SJCRH30 (cell line): ENCODE data around the gene FAM171A1. TPM values are rescaled to one million over a fixed set of nuclear protein-coding genes. Genes with fewer than 3 reads are reported as not detected.
"Not testable (repeated sequence)": the region's sequence is repeated elsewhere in the genome, so short reads cannot be mapped to it uniquely, and the experiment has no call there.

Source experiments
- DNase-seq, 2 experiments: peaks; one replicate each; pipeline ENCODE4 v3.0.0-alpha.2; 2015 to 2020
- H3K27ac ChIP-seq: fragments of 250-450 bp; sonication (Bioruptor Pico); 2 replicates; pipeline ENCODE4 v1.5.1; 2020; ENCODE audit warnings: mild to moderate bottlenecking, moderate library complexity
- H3K27me3 ChIP-seq: fragments of 250-450 bp; sonication (Bioruptor Pico); 2 replicates; pipeline ENCODE4 v1.5.1; 2020; ENCODE audit warnings: mild to moderate bottlenecking, moderate library complexity
- H3K36me3 ChIP-seq: fragments of 250-450 bp; sonication (Bioruptor Pico); 2 replicates; pipeline ENCODE4 v1.5.1; 2020; ENCODE audit warnings: mild to moderate bottlenecking, moderate library complexity
- H3K4me1 ChIP-seq: fragments of 250-450 bp; sonication (Bioruptor Pico); 2 replicates; pipeline ENCODE4 v1.5.1; 2020; ENCODE audit warnings: mild to moderate bottlenecking, moderate library complexity
- H3K4me3 ChIP-seq: fragments of 250-450 bp; sonication (Bioruptor Pico); 2 replicates; pipeline ENCODE4 v1.5.1; 2020; ENCODE audit warnings: mild to moderate bottlenecking, moderate library complexity
- H3K9me3 ChIP-seq: fragments of 250-450 bp; sonication (Bioruptor Pico); replicated peaks from 2 replicates; pipeline ENCODE4 v1.5.1; 2020; ENCODE audit warnings: mild to moderate bottlenecking, moderate library complexity
- total RNA-seq: library from RNA; depleted of rRNA; stranded (reverse); fragments of >200 nt; shearing (Covaris generic); gene quantifications from 2 replicates; pipeline ENCODE4 v1.2.3, GENCODE V29; 2014

FAM171A1 gene
- total RNA-seq, 1 experiment from 2014 or later: 22.3 TPM

DNA sequence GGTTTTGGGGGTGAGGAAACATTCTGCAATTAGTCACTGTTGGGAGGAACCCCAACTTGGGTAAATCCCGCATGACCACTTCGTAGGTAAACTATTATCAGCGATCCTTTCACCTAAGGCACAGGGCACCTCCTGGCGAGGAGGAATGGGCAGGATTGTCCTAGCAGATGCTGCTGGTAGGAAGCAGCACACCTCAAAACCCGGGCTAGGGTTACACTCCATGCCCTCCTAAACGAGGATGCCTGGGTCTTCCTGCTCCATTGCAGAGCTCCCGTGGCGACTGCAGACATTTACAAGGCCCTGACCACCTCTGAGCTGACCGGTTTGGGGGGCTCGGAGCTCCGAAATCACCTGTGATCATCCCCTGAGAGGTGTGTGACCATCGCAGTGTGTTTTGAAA is 92.3 kb downstream of the FAM171A1 start:
- no peaks in the 10 kb centered on the region for H3K27me3 ChIP-seq
- H3K4me3 ChIP-seq: no peak overlapping the region
- no peaks in the 10 kb centered on the region for H3K36me3 ChIP-seq
- no peaks in the 10 kb centered on the region; the same call in 1 of the 2 replicates for H3K9me3 ChIP-seq
- H3K27ac ChIP-seq: no peak overlapping the region
- no peak for DNase-seq
- H3K4me1 ChIP-seq: no peaks in the 10 kb centered on the region

DNA sequence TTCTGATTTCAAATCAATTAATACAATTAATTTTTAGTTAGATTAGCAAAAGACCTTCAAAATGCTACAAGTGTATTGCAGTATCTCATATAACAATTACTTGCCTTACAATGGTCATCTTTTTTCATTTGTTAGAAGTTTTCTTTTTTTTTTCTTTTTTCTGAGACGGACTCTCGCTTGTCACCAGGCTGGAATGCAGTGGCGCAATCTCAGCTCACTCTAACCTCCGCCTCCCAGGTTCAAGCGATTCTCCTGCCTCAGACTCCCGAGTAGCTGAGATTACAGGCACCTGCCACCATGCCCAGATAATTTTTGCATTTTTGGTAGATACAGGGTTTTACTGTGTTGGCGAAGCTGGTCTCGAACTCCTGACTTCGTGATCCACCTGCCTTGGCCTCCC is 95.0 kb downstream of the FAM171A1 start:
- H3K4me1 ChIP-seq, H3K9me3 ChIP-seq, H3K4me3 ChIP-seq, DNase-seq, H3K27ac ChIP-seq, H3K36me3 ChIP-seq, H3K27me3 ChIP-seq: not testable (repeated sequence)

DNA sequence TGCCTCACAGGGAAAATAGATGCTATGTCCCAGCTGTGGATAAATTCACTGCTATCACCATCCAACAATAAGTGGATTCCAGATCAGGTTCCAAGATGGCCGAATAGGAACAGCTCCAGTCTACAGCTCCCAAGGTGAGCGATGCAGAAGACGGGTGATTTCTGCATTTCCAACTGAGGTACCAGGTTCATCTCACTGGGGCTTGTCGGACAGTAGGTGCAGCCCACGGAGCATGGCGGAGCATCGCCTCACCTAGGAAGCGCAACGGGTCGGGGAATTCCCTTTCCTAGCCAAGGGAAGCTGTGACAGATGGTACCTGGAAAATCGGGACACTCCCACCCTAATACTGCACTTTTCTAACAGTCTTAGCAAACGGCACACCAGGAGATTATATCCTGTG is 101.3 kb downstream of the FAM171A1 start:
- not testable (repeated sequence) for H3K27me3 ChIP-seq, H3K4me1 ChIP-seq, H3K9me3 ChIP-seq, H3K36me3 ChIP-seq, H3K4me3 ChIP-seq, DNase-seq, H3K27ac ChIP-seq

DNA sequence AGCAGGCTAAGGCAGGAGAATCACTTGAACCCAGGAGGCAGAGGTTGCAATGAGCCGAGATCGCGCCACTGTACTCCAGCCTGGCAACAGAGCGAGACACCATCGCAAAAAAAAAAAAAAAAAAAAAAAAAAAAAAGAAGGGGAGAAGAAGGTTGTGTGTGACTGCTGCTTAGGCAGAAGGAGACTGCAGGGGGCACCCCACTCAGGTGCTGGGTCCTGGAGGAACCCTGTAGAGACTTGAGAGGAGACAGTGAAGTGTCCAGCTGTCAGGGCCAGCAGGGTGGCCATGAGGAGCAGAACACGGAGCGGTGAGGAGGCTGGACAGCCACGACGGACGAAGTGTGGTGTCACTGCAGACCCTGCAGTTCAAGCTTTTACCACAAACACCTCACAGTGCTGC is 103.6 kb downstream of the FAM171A1 start:
- Histone ChIP-seq H3K27ac (no peak overlapping the region), H3K4me1 (no peaks in the 10 kb centered on the region), H3K27me3 (no peaks in the 10 kb centered on the region), H3K4me3 (no peak overlapping the region), H3K9me3 (0 out of 2 replicates have a peak, but pooled peaks cover 2% of the 10 kb centered on the region), H3K36me3 (no peaks in the 10 kb centered on the region)
- DNase-seq: no peak

DNA sequence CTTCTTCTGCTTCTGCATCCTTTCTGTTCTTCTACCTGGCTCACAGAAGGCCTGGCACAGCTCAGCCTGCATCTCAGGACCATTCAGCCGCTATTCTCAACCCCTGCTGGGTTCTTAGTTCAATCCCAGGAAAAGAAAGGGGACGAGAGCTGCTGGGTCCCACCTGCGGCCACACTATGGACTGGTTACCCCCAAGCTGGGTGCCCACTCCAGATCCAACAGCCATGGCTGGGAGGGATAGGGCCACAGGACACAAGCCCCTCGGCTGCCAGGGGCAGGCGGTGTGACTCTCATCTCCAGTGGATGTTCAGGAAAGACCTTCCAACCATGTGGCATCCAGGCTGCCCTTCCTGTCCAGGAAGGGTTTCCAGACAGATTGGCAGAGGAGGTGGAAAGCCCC is 105.0 kb downstream of the FAM171A1 start:
- Histone ChIP-seq H3K36me3 (no peaks in the 10 kb centered on the region), H3K4me3 (no peak overlapping the region), H3K9me3 (0 out of 2 replicates have a peak, but pooled peaks cover 2% of the 10 kb centered on the region), H3K4me1 (no peaks in the 10 kb centered on the region), H3K27ac (no peak overlapping the region), H3K27me3 (no peaks in the 10 kb centered on the region)
- DNase-seq: no peak

DNA sequence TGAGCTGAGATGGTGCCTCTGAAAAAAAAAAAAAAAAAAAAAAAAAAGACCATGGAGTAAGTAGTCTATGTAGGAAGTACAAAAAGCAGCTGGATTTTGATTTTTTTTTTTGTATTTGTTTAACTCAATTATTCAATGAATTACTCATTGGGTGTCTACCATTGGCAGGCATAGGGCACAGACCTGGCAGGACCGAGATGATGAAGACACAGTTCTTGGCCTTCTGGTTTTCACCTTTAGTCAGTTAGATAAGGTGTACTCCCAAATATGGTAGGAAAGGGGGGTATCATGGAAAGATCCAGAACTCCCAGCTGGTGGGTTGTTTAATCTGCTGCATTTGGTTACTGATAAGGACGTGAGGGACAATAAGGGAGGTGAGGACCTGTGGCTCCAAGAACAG is 105.5 kb downstream of the FAM171A1 start:
- Histone ChIP-seq H3K9me3 (0 out of 2 replicates have a peak, but pooled peaks cover 2% of the 10 kb centered on the region), H3K27ac (no peak overlapping the region), H3K4me3 (no peak overlapping the region), H3K36me3 (no peaks in the 10 kb centered on the region), H3K4me1 (no peaks in the 10 kb centered on the region), H3K27me3 (no peaks in the 10 kb centered on the region)
- no peak for DNase-seq

DNA sequence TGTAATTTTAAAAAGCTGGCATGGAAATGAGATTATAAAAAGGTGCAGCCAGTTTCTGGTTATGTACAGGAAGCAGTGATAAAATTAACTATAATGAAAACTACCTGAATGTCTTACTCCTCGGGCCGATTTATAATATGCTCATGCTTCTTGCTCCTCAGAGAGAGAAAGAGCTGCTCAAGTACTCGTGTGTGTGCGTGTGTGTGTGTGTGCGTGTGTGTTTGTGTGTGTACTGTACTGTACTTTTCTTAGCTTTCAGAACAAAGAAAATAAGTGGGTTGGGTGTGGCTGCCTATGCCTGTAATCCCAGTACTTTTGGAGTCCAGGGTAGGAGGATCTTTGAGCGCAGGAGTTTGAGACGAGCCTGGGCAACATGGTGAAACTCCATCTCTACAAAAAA is 106.0 kb downstream of the FAM171A1 start:
- peak in 1 of 2 experiments; percentile 14 for DNase-seq
- no peak overlapping the region for H3K27ac ChIP-seq
- H3K36me3 ChIP-seq: no peaks in the 10 kb centered on the region
- 0 out of 2 replicates have a peak, but pooled peaks cover 2% of the 10 kb centered on the region for H3K9me3 ChIP-seq
- no peak overlapping the region for H3K4me3 ChIP-seq
- H3K27me3 ChIP-seq: no peaks in the 10 kb centered on the region
- H3K4me1 ChIP-seq: no peaks in the 10 kb centered on the region

DNA sequence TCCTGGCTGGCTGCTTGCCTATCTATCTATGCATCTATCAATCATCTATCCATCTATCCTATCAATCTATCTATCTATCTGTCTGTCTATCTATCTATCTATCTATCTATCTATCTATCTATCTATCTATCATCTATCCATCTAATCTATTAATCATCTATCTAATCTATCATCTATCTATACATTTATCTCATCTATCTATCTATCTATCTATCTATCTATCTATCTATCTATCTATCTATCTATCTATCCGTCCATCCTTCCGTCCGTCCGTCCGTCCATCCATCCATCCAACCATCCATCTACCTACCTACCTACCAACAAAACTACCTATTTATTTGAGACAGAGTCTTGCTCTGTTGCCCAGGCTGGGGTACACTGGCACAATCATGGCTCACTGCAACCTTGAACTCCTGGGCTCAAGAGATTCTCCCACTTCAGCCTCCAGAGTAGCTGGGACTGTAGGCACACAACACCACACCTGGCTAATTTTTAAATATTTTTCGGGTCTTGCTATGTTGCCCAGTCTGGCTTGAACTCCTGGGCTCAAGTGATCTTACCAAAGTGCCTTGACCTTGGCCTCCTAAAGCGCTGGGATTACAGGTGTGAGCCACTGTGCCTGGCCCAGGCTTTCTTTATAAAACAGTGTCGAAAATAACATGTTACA is 107.3 kb downstream of the FAM171A1 start:
- no peak overlapping the region for H3K27ac ChIP-seq
- H3K27me3 ChIP-seq: no peaks in the 10 kb centered on the region
- no peaks in the 10 kb centered on the region for H3K4me1 ChIP-seq
- no peak overlapping the region for H3K4me3 ChIP-seq
- DNase-seq: no peak
- no peaks in the 10 kb centered on the region for H3K9me3 ChIP-seq
- no peaks in the 10 kb centered on the region for H3K36me3 ChIP-seq

DNA sequence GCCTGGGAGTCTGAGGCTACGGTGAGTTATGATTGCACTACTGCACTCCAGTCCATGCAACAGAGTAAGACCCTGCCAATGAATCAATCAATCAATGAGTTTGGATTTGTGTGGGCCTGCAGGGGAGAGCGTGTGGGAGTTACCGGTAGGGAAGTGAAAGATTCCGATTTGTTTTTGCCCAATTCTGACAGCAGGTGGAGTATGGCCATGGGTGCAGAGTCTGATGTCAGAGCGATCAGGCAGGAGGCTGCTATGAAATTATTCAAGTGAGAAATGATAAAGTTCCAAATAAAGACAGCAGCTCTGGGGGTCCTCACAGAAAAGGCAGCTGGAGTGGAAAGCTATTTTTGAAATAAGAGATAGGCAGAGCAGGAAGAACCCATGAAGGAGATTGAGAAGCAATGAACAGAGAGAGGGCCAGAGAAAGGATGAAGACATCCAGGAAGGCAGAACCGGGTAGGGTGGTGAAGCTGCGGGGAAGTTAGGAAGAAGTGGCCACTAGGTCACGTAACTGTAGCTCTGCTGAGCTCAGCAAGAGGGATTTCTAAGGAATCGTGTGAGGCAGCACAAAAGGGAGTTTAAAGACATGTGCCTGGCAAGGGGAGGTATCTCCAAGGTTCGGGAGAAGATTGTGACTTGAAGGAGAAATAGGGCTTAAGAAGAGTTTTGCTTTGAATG is 108.9 kb downstream of the FAM171A1 start:
- Histone ChIP-seq H3K27ac (no peak overlapping the region), H3K9me3 (no peaks in the 10 kb centered on the region), H3K36me3 (no peaks in the 10 kb centered on the region), H3K4me1 (no peaks in the 10 kb centered on the region), H3K4me3 (no peak overlapping the region), H3K27me3 (no peaks in the 10 kb centered on the region)
- DNase-seq: peak in 1 of 2 experiments; percentile 6

DNA sequence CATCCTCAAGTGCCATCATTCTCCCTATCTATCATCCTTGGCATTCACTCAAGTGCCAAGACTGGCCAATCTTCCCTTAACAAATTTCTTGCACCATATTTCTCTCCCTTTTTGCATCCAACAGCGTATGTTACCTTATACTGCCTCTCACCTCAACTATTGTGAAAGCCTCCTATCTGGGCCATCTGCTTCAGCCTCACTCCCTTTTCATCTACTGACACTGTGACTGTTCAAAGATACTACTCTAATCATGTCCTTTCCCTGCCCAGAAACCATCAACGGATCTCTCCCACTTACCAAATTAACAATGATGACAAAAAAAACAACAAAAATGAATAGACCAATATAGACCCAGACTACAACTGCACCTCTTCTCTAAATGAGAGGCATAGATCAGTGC is 112.0 kb downstream of the FAM171A1 start:
- H3K27me3 ChIP-seq: no peaks in the 10 kb centered on the region
- no peak overlapping the region for H3K27ac ChIP-seq
- no peaks in the 10 kb centered on the region for H3K4me1 ChIP-seq
- no peak overlapping the region for H3K4me3 ChIP-seq
- H3K9me3 ChIP-seq: no peaks in the 10 kb centered on the region
- no peaks in the 10 kb centered on the region for H3K36me3 ChIP-seq
- DNase-seq: no peak

DNA sequence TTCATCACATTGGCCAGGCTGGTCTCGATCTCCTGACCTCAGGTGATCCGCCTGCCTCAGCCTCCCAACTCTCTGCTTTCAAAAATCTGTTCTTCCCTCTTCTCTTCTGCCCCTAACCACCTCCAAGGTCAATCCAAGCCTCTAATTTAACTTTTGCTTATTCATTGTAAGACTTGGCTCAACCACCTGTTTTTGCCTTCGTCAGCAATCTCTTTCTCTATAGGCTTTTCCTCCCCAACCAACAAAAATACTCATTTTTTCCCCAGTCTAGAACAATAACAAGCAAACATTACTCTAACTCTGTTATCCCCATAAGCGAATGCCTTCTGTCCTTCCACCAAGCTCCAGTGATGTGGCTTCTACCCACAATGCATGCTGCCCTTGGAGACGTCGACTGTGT is 112.8 kb downstream of the FAM171A1 start:
- no peak for DNase-seq
- Histone ChIP-seq H3K9me3 (no peaks in the 10 kb centered on the region), H3K4me1 (no peaks in the 10 kb centered on the region), H3K27ac (no peak overlapping the region), H3K27me3 (no peaks in the 10 kb centered on the region), H3K4me3 (no peak overlapping the region), H3K36me3 (no peaks in the 10 kb centered on the region)

DNA sequence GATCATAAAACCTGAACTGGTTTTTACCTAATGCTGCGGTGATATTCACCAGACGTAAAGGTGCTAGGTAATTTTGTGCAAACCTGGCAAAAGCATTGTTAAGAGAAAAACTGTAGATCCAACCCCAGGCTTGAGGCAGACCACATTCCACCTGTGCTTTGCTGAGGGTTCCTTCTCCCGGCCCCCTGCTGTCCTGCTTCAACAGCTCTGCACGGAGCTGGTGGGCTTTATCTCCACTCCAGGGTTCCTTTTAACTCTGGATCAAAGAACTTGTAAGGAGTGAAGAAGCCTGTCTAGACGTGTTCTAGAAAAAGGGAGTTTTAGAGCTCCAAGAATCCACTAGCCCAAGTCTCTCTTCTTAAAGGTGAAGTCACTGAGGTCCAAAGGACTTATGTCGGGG is 115.1 kb downstream of the FAM171A1 start:
- H3K27ac ChIP-seq: no peak overlapping the region
- no peaks in the 10 kb centered on the region for H3K4me1 ChIP-seq
- no peaks in the 10 kb centered on the region for H3K9me3 ChIP-seq
- H3K4me3 ChIP-seq: no peak overlapping the region
- no peaks in the 10 kb centered on the region for H3K27me3 ChIP-seq
- DNase-seq: no peak
- H3K36me3 ChIP-seq: no peaks in the 10 kb centered on the region

DNA sequence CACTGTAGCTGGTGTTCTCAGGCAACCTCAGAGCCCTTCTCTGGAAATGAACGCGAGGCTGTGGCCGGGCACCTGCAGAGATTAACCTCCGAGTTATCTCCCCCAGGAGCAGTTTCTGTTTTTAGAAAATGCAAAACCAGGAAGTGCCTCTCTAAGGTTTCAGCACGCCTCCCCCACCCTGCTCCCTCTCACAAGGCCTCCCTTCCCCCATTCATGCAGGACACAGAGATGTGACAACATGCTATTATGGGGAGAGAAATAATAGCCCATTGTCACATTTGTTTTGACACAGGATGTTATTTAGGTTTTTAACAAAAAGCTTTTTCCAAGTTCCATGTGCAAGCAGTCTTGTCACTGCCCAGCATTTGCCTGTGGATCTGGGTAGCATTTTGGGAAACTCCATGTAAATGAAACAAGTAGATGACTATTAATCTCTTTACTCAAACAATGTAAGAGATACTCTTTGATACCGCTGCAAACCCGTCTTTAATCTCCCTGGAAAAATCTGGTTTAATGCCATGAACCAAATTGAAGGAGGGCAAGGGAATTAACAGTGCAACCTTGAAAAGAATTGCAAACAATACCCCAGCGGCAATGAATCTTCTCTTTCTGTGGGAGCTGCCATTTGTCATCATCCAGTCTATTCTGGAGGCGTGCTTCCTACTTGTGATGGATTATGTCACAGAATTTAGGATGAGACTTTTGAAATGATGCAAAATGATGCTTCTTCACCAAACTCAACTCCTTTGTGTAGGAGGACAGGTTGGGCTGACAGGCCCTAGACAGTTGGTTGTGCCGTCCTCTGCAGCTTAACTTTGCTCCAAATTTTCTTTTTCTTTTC is 116.1 kb downstream of the FAM171A1 start:
- H3K27ac ChIP-seq: no peak overlapping the region
- no peaks in the 10 kb centered on the region for H3K9me3 ChIP-seq
- H3K4me1 ChIP-seq: no peaks in the 10 kb centered on the region
- H3K4me3 ChIP-seq: no peak overlapping the region
- no peaks in the 10 kb centered on the region for H3K27me3 ChIP-seq
- H3K36me3 ChIP-seq: no peaks in the 10 kb centered on the region
- DNase-seq: no peak

DNA sequence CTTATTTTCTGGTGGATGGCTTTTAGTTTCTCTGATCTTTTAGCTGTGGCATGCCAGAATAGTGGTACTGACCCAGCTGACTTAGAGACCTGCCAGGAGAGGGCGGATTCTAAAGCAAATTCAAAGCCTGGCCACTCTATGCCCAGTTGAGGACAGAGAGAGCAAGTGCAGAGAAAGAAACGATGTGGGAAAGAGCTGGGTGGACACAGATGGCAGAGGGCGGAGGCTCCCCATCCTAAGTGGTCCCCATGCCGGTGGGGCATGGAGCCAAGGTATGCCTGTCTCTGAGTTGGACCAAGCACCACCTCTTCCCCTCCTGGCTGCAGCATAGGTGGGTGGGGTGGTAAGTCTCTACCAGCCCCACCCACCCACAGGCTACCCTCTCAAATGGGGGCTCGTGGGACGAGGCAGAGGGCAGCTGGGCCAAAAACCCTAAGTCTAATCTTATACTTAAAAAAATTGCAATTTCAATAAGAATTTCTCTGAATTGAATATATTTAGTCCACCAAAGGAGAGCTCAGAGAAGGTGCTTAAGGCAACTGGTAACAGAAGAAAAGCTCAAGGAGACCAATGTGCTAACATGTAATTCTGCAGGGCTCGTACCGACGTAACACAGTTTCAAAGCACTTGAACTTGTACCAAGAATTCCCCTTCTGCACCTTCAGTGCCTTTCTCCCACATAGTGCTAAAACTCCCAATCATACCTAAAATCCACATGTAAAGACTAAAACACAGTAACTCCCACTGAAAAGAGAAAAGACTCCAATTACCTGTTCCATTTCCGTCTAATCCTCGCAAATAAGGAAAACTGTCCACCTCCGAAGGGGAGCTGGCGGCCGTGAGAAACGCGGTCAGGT is 116.9 kb downstream of the FAM171A1 start:
- H3K4me1 ChIP-seq: no peaks in the 10 kb centered on the region
- no peak for DNase-seq
- H3K9me3 ChIP-seq: no peaks in the 10 kb centered on the region
- no peak overlapping the region for H3K4me3 ChIP-seq
- no peaks in the 10 kb centered on the region for H3K36me3 ChIP-seq
- H3K27ac ChIP-seq: no peak overlapping the region
- H3K27me3 ChIP-seq: no peaks in the 10 kb centered on the region
